ENCODE measurements around the gene ZNF217. TPM values are rescaled to one million over a fixed set of nuclear protein-coding genes. Genes with fewer than 3 reads are reported as not detected.

ZNF217 gene
- total and polyA plus RNA-seq, 2 of the 8 experiments (the other 6 are each of a cell fraction or from before 2014, with no cell fraction given): 15.3 to 87.9 TPM

DNA sequence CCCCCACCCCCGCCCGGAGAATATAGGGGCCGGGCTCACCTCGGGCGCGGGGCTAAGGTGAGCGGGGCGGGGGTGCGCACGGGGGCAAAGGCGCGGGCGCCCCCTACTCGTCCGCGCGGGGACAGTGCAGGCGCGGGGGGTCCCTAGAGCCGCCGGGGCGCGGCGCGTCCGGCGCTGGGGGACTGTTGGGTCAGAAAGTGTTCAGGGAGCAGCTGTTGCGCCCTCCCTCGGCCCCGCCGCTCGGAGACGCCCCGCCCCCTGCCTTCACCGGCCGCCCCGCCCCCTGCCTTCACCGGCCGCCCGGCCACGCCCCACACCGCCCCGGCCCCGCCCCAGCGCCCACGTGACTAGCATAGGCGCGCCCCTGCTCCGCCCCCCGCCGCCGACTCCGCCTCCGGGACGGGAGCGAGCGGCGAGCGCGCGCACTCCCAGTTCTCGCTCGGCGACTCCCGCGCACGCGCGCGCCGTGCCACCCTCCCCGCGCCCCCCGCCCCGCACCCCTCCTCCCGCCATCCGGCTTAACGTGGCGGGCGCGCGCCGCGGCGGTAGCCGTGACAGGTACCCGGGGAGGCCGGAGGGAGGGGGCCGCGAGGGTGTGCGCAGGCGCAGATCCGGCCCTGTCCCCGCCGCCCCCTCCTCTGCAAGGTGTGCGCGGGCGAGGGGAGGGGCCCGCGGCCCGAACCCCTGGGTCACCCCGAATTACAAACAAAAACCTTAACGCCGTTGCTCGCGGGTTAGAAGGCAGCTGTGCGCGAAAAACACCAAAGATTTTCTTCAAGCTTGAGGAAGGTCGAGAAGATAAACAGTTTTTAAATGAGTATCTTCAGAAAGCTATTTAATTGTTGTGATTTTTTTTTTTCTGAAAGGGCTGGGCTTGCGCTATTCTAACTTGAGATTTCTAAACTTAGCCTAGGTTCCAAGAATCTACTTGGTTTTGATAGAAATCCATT lies 704 bp upstream of the ZNF217 start (continued):
- TF ChIP-seq ATF2 (IDR thresholded peaks at IDR 0.05; ENCODE audit: low read length) (no peak), SP1 (IDR thresholded peaks at IDR 0.05; ENCODE audit: low read depth, low read length) (0 out of 2 replicates have a peak, but pooled peaks have one; percentile 28), TAF7 (optimal IDR thresholded peaks at IDR 0.05; ENCODE audit: borderline replicate concordance, low read depth, low read length) (peak; percentile 21), USF2 (IDR thresholded peaks at IDR 0.05; ENCODE audit: low read length) (peak; percentile 56), GABPA (IDR thresholded peaks at IDR 0.05; ENCODE audit: borderline replicate concordance, insufficient read depth, low read length) (no peak), TBP (IDR thresholded peaks at IDR 0.05; ENCODE audit: low read depth, low read length) (peak; percentile 44), SUZ12 (IDR thresholded peaks at IDR 0.05; ENCODE audit: low read length) (no peak), MAFK (IDR thresholded peaks at IDR 0.05; ENCODE audit: low read depth, low read length) (no peak), HDAC2 (IDR thresholded peaks at IDR 0.05; ENCODE audit: borderline replicate concordance in 1 of 2, low read depth in 2 of 2, low read length in 2 of 2) (0 out of 4 replicates have a peak, but pooled peaks of 1 of the 2 experiments have one; percentile 21)
- TF ChIP-seq, protein P1, sequence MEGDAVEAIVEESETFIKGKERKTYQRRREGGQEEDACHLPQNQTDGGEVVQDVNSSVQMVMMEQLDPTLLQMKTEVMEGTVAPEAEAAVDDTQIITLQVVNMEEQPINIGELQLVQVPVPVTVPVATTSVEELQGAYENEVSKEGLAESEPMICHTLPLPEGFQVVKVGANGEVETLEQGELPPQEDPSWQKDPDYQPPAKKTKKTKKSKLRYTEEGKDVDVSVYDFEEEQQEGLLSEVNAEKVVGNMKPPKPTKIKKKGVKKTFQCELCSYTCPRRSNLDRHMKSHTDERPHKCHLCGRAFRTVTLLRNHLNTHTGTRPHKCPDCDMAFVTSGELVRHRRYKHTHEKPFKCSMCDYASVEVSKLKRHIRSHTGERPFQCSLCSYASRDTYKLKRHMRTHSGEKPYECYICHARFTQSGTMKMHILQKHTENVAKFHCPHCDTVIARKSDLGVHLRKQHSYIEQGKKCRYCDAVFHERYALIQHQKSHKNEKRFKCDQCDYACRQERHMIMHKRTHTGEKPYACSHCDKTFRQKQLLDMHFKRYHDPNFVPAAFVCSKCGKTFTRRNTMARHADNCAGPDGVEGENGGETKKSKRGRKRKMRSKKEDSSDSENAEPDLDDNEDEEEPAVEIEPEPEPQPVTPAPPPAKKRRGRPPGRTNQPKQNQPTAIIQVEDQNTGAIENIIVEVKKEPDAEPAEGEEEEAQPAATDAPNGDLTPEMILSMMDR (IDR thresholded peaks at IDR 0.05; ENCODE audit: control extremely low read depth in 1 of 3, insufficient read depth in 1 of 3, low read depth in 1 of 3, low read length in 3 of 3): peak in 2 of 3 experiments; percentile 21 to 40; a peak in 3 of 4 replicates

All from H1 (cell line).